H1 (cell line): ENCODE data around the gene MCM6. TPM values are rescaled to one million over a fixed set of nuclear protein-coding genes. Genes with fewer than 3 reads are reported as not detected.

ENCODE experiments used
- CTCF ChIA-PET: fragments of 300-600 bp; sonication (Branson Sonifier 250); formaldehyde crosslinking; loops from one replicate; lab custom pipeline; 2021; ENCODE audit not compliant: partially characterized antibody; lab: Charles Lee
- POLR2A ChIA-PET: fragments of 300-600 bp; sonication (Branson Sonifier 250); formaldehyde crosslinking; loops from one replicate; lab custom pipeline; 2021; ENCODE audit warnings: inconsistent platforms; ENCODE audit not compliant: partially characterized antibody; lab: Charles Lee
- DNase-seq, 2 experiments: peaks; one replicate each; pipeline versions ENCODE4 v3.0.0 to v3.0.0-alpha.2; 2010 to 2022; ENCODE audit warnings: low spot score in 2 of 2, low read depth in 1 of 2, mixed read lengths in 1 of 2
- FAIRE-seq: peaks from 2 replicates; lab custom pipeline; 2011; peaks lifted over from hg19 to GRCh38; lab: Jason Lieb, UNC
- H2AFZ ChIP-seq: 2 replicates; pipeline ENCODE4 v1.8.1; 2012; ENCODE audit warnings: low read length, inconsistent platforms
- H2AK5ac ChIP-seq: 2 replicates; pipeline ENCODE4 v1.6.1; 2013; ENCODE audit warnings: low read depth, low read length
- H2BK120ac ChIP-seq: replicated peaks from 2 replicates; pipeline ENCODE3; 2013; ENCODE audit warnings: low read depth, low read length, inconsistent platforms
- H2BK12ac ChIP-seq: 2 replicates; pipeline ENCODE4 v1.6.1; 2013; ENCODE audit warnings: low read depth, low read length
- H2BK15ac ChIP-seq: 2 replicates; pipeline ENCODE4 v1.6.1; 2013; ENCODE audit warnings: low read length
- H2BK20ac ChIP-seq: 2 replicates; pipeline ENCODE4 v1.6.1; 2013; ENCODE audit warnings: low read length
- H2BK5ac ChIP-seq: 2 replicates; pipeline ENCODE4 v1.6.1; 2013; ENCODE audit warnings: low read depth, low read length
- H3K14ac ChIP-seq: 2 replicates; pipeline ENCODE4 v1.6.1; 2013; ENCODE audit warnings: inconsistent platforms; ENCODE audit not compliant: insufficient read length
- H3K18ac ChIP-seq: 2 replicates; pipeline ENCODE4 v1.6.1; 2013; ENCODE audit warnings: low read length; ENCODE audit errors: extremely low read depth
- H3K23ac ChIP-seq: 2 replicates; pipeline ENCODE4 v1.6.1; 2013; ENCODE audit warnings: inconsistent platforms; ENCODE audit not compliant: insufficient read length
- H3K23me2 ChIP-seq: 2 replicates; pipeline ENCODE4 v1.6.1; 2013; ENCODE audit warnings: low read depth, low read length
- H3K27ac ChIP-seq: 2 replicates; pipeline ENCODE4 v1.6.1; 2011; ENCODE audit warnings: low read depth, low read length, inconsistent platforms
- H3K27me3 ChIP-seq, 4 experiments: replicated peaks in 1 of 4; 1 replicate in 1 of 4; 2 replicates in 3 of 4; pipeline versions ENCODE4 v1.6.1 to v1.8.1; 2011 to 2013; ENCODE audit warnings: low read length in 3 of 4, mild to moderate bottlenecking in 3 of 4, inconsistent platforms in 2 of 4, mixed read lengths in 2 of 4, moderate library complexity in 1 of 4; ENCODE audit not compliant: control insufficient read depth in 3 of 4, insufficient read depth in 3 of 4; ENCODE audit errors: extremely low read depth in 1 of 4
- H3K36me3 ChIP-seq, 4 experiments: 2 replicates each; pipeline versions ENCODE4 v1.6.1 to v1.8.1; 2011 to 2013; ENCODE audit warnings: mild to moderate bottlenecking in 4 of 4, low read length in 3 of 4, moderate library complexity in 2 of 4, control low read depth in 1 of 4, inconsistent platforms in 1 of 4; ENCODE audit not compliant: insufficient read depth in 4 of 4, control insufficient read depth in 2 of 4
- H3K4ac ChIP-seq: replicated peaks from 2 replicates; pipeline ENCODE3; 2013; ENCODE audit warnings: low read length, low read depth, mixed read lengths, inconsistent platforms; ENCODE audit not compliant: insufficient read length
- H3K4me1 ChIP-seq, 4 experiments: replicated peaks in 1 of 4; 1 replicate in 1 of 4; 2 replicates in 3 of 4; pipeline versions ENCODE4 v1.6.1 to v1.8.1; 2011 to 2013; ENCODE audit warnings: low read length in 3 of 4, inconsistent platforms in 2 of 4, mixed read lengths in 1 of 4; ENCODE audit not compliant: insufficient read depth in 4 of 4, control insufficient read depth in 3 of 4
- H3K4me2 ChIP-seq, 2 experiments: 2 replicates each; pipeline versions ENCODE4 v1.6.1 to v1.8.1; 2011 to 2013; ENCODE audit warnings: low read depth in 2 of 2, low read length in 2 of 2, control low read depth in 1 of 2, inconsistent platforms in 1 of 2, mild to moderate bottlenecking in 1 of 2; ENCODE audit not compliant: insufficient read depth in 1 of 2
- H3K4me3 ChIP-seq, 4 experiments: fragments of 200-600, 300-600 bp in 1 of 4; sonication (generic), shearing (Covaris generic), sonication (Bioruptor Twin) in 1 of 4; 2 replicates each; pipeline versions ENCODE4 v1.5.1 to v1.8.1; 2011 to 2016; ENCODE audit warnings: low read length in 4 of 4, low read depth in 3 of 4, control low read depth in 2 of 4, inconsistent platforms in 2 of 4, mild to moderate bottlenecking in 2 of 4, mixed read lengths in 1 of 4, moderate library complexity in 1 of 4; ENCODE audit not compliant: insufficient read depth in 2 of 4; ENCODE audit errors: extremely low read depth in 1 of 4
- H3K56ac ChIP-seq: replicated peaks from 2 replicates; pipeline ENCODE3; 2013; ENCODE audit warnings: low read depth, mild to moderate bottlenecking, mixed read lengths, low read length, inconsistent platforms; ENCODE audit not compliant: insufficient read length
- H3K79me1 ChIP-seq: 2 replicates; pipeline ENCODE4 v1.6.1; 2013; ENCODE audit warnings: low read depth, low read length, control low read depth
- H3K79me2 ChIP-seq, 2 experiments: 2 replicates each; pipeline versions ENCODE4 v1.6.1 to v1.8.1; 2012 to 2013; ENCODE audit warnings: low read length in 2 of 2, mild to moderate bottlenecking in 2 of 2, inconsistent platforms in 1 of 2; ENCODE audit not compliant: insufficient read depth in 2 of 2, control insufficient read depth in 1 of 2
- H3K9ac ChIP-seq, 4 experiments: replicated peaks in 1 of 4; 1 replicate in 1 of 4; 2 replicates in 3 of 4; pipeline versions ENCODE4 v1.6.1 to v1.8.1; 2011 to 2013; ENCODE audit warnings: low read depth in 3 of 4, low read length in 3 of 4, control low read depth in 2 of 4, mild to moderate bottlenecking in 2 of 4, moderate library complexity in 2 of 4, inconsistent platforms in 1 of 4; ENCODE audit errors: extremely low read depth in 1 of 4
- H3K9me3 ChIP-seq, 2 experiments: 2 replicates each; pipeline versions ENCODE4 v1.6.1 to v1.8.1; 2012 to 2013; ENCODE audit warnings: mild to moderate bottlenecking in 2 of 2, moderate library complexity in 2 of 2, control low read depth in 1 of 2, inconsistent platforms in 1 of 2, low read depth in 1 of 2, low read length in 1 of 2, mixed read lengths in 1 of 2; ENCODE audit not compliant: insufficient read depth in 2 of 2
- H4K20me1 ChIP-seq, 2 experiments: replicated peaks in 1 of 2; 2 replicates each; pipeline versions ENCODE3 to v1.8.1; 2011 to 2013; ENCODE audit warnings: inconsistent platforms in 2 of 2, low read length in 2 of 2, mild to moderate bottlenecking in 1 of 2; ENCODE audit not compliant: insufficient read depth in 2 of 2, control insufficient read depth in 1 of 2
- H4K5ac ChIP-seq: 2 replicates; pipeline ENCODE4 v1.6.1; 2013; ENCODE audit warnings: low read length, low read depth, mixed read lengths, inconsistent platforms; ENCODE audit not compliant: insufficient read length
- H4K8ac ChIP-seq: 2 replicates; pipeline ENCODE4 v1.8.0; 2013; ENCODE audit warnings: mild to moderate bottlenecking, moderate library complexity, low read length, inconsistent platforms; ENCODE audit not compliant: insufficient read depth; ENCODE audit errors: extremely low read depth
- H4K91ac ChIP-seq: replicated peaks from 2 replicates; pipeline ENCODE3; 2013; ENCODE audit warnings: low read length, mixed read lengths, inconsistent platforms; ENCODE audit not compliant: insufficient read length
- ATF2 ChIP-seq: IDR thresholded peaks from 2 replicates; pipeline ENCODE4 v1.6.1; 2012; ENCODE audit warnings: low read length, inconsistent platforms
- BACH1 ChIP-seq: IDR thresholded peaks from 2 replicates; pipeline ENCODE4 v1.6.1; 2012; ENCODE audit warnings: low read length, improper control_type of control experiment
- CREB1 ChIP-seq: IDR thresholded peaks from 2 replicates; pipeline ENCODE4 v1.6.1; 2012; ENCODE audit warnings: inconsistent platforms
- KDM5A ChIP-seq: fragments of 200-600 bp; IDR thresholded peaks from 2 replicates; pipeline ENCODE4 v1.7.1; 2012; ENCODE audit warnings: mild to moderate bottlenecking, low read length, inconsistent platforms, mixed read lengths
- POLR2A ChIP-seq, 2 experiments: IDR thresholded peaks; 1 replicate in 1 of 2; 2 replicates in 1 of 2; pipeline ENCODE4 v1.6.1; 2011; ENCODE audit warnings: low read depth in 2 of 2, low read length in 2 of 2, mild to moderate bottlenecking in 2 of 2; ENCODE audit errors: control extremely low read depth in 1 of 2
- SIN3A ChIP-seq, 2 experiments: IDR thresholded peaks in 1 of 2; conservative IDR thresholded peaks in 1 of 2; 2 replicates each; pipeline ENCODE4 v1.6.1; 2011 to 2012; ENCODE audit warnings: low read length in 2 of 2, improper control_type of control experiment in 1 of 2, low read depth in 1 of 2, mild to moderate bottlenecking in 1 of 2
- WGBS, 2 experiments: shearing (Covaris generic) in 1 of 2; methylation state at CpG; one replicate each; pipeline versions ENCODE4 v1.1.6 to v1.1.7; 2013 to 2015; ENCODE audit warnings: low lambda C conversion rate in 2 of 2, mixed read lengths in 2 of 2, inconsistent platforms in 1 of 2, low coverage in 1 of 2, missing lambda C conversion rate in 1 of 2; ENCODE audit not compliant: insufficient replicate concordance in 2 of 2, insufficient coverage in 1 of 2, insufficient read length in 1 of 2; ENCODE audit errors: extremely low coverage in 1 of 2, missing lambda C conversion rate in 1 of 2; 5-methylcytosine and 5-hydroxymethylcytosine counted together
- polyA plus RNA-seq, 7 experiments: library from polyadenylated mRNA; depleted of rRNA in 3 of 7; stranded (reverse) in 5 of 7; unstranded in 2 of 7; fragments of >200 nt in 5 of 7; fragments of 200-250 nt in 2 of 7; gene quantifications; 1 replicate in 5 of 7; 2 replicates in 1 of 7; 4 replicates in 1 of 7; pipeline versions ENCODE4 v1.2.1 to v1.2.3, GENCODE V29; 2011 to 2013; ENCODE audit warnings: missing spikeins in 2 of 7, mixed read lengths in 2 of 7
- total RNA-seq: library from RNA; stranded (reverse); fragmentation: NEBNext Ultra II Directional; extraction: Animal tissue kit (Norgen Biotek cat#: 25700); gene quantifications from 2 replicates; pipeline ENCODE4 v1.2.1, GENCODE V29; 2021
- TF ChIP-seq, protein P1 (sequence below): IDR thresholded peaks from 2 replicates; pipeline ENCODE4 v1.6.1; 2011; ENCODE audit warnings: low read length, improper control_type of control experiment
- TF ChIP-seq, protein P2 (sequence below), 3 experiments: IDR thresholded peaks; 1 replicate in 2 of 3; 2 replicates in 1 of 3; pipeline versions ENCODE4 v1.5.1 to v1.6.1; 2011; ENCODE audit warnings: low read length in 3 of 3, mild to moderate bottlenecking in 3 of 3, inconsistent platforms in 2 of 3, low read depth in 1 of 3, moderate library complexity in 1 of 3; ENCODE audit not compliant: insufficient read depth in 1 of 3; ENCODE audit errors: control extremely low read depth in 1 of 3
- TF ChIP-seq, protein P3 (sequence below): IDR thresholded peaks from 2 replicates; pipeline ENCODE4 v1.6.1; 2011; ENCODE audit warnings: low read depth, mild to moderate bottlenecking, low read length; ENCODE audit not compliant: insufficient read depth

The MCM6 gene
- total and polyA plus RNA-seq, 2 of the 8 experiments (the other 6 are each of a cell fraction or from before 2014, with no cell fraction given), result 60.2 to 134 TPM

DNA sequence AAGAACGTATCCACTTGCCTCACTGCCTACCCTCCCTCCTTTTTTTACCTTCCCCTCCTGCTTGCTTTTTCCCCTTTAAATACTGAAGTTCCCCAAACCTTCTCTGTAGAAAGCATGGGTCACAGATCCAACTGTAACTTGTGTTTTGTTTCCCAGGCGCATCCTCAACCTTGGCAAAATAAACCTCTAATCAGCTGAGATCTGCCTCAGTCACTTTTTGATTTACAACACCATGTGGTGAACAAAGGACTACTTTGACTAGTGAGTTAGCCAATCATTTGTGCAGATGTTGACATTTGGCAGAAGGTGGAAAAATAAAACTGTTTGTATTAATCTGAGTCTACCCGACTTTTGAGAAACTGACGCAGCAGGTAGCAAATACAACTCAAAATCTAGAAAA is 23.3 kb upstream of the MCM6 start:
- Histone ChIP-seq H3K14ac (no peak overlapping the region), H4K91ac (no peak overlapping the region), H3K27ac (no peak overlapping the region), H2BK12ac (no peak overlapping the region), H2BK120ac (no peak overlapping the region), H2BK15ac (no peak overlapping the region), H3K4me1 (no peaks in the 10 kb centered on the region; a peak in 1 of 7 replicates), H2BK20ac (no peak overlapping the region), H3K27me3 (no peaks in the 10 kb centered on the region), H2AFZ (no peak overlapping the region), H3K4ac (no peak overlapping the region), H2AK5ac (no peak overlapping the region), H3K23me2 (no peaks in the 10 kb centered on the region), H2BK5ac (no peak overlapping the region), H3K23ac (no peak overlapping the region), H3K79me1 (no peaks in the 10 kb centered on the region), H4K5ac (no peak overlapping the region), H4K8ac (no peak overlapping the region), H3K9me3 (no peaks in the 10 kb centered on the region; a peak in 1 of 4 replicates), H3K36me3 (no peaks in the 10 kb centered on the region; a peak in 1 of 8 replicates), H4K20me1 (no peaks in the 10 kb centered on the region), H3K56ac (no peak overlapping the region), H3K18ac (no peak overlapping the region), H3K4me3 (no peak overlapping the region), H3K79me2 (no peaks in the 10 kb centered on the region), H3K9ac (no peak overlapping the region), H3K4me2 (no peak overlapping the region)
- DNase-seq (no peak), FAIRE-seq (no peak)
- ChIA-PET CTCF (no interaction called here), POLR2A (no interaction called here)
- WGBS, 2 experiments, result 89% methylated on average over 4 of the region's 4 CpGs; no CpG with 5 or more reads in 1 of the 2 experiments
- TF ChIP-seq SIN3A (conservative IDR thresholded peaks at IDR 0.05 in 1 of 2, IDR thresholded peaks at IDR 0.05 in 1 of 2; ENCODE audit: low read depth in 1 of 2, low read length in 2 of 2) (no peak), BACH1 (no peak), POLR2A (IDR thresholded peaks at IDR 0.05; ENCODE audit: control extremely low read depth in 1 of 2, low read depth in 2 of 2, low read length in 2 of 2) (no peak), CREB1 (no peak), KDM5A (no peak), ATF2 (no peak)
- TF ChIP-seq, protein P1, sequence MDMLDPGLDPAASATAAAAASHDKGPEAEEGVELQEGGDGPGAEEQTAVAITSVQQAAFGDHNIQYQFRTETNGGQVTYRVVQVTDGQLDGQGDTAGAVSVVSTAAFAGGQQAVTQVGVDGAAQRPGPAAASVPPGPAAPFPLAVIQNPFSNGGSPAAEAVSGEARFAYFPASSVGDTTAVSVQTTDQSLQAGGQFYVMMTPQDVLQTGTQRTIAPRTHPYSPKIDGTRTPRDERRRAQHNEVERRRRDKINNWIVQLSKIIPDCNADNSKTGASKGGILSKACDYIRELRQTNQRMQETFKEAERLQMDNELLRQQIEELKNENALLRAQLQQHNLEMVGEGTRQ, result no peak
- TF ChIP-seq, protein P2, sequence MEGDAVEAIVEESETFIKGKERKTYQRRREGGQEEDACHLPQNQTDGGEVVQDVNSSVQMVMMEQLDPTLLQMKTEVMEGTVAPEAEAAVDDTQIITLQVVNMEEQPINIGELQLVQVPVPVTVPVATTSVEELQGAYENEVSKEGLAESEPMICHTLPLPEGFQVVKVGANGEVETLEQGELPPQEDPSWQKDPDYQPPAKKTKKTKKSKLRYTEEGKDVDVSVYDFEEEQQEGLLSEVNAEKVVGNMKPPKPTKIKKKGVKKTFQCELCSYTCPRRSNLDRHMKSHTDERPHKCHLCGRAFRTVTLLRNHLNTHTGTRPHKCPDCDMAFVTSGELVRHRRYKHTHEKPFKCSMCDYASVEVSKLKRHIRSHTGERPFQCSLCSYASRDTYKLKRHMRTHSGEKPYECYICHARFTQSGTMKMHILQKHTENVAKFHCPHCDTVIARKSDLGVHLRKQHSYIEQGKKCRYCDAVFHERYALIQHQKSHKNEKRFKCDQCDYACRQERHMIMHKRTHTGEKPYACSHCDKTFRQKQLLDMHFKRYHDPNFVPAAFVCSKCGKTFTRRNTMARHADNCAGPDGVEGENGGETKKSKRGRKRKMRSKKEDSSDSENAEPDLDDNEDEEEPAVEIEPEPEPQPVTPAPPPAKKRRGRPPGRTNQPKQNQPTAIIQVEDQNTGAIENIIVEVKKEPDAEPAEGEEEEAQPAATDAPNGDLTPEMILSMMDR (IDR thresholded peaks at IDR 0.05; ENCODE audit: control extremely low read depth in 1 of 3, insufficient read depth in 1 of 3, low read depth in 1 of 3, low read length in 3 of 3), result no peak
- TF ChIP-seq, protein P3, sequence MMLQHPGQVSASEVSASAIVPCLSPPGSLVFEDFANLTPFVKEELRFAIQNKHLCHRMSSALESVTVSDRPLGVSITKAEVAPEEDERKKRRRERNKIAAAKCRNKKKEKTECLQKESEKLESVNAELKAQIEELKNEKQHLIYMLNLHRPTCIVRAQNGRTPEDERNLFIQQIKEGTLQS, result no peak
